Measurements from ENCODE around the gene ZC3H12A. TPM values are rescaled to one million over a fixed set of nuclear protein-coding genes. Genes with fewer than 3 reads are reported as not detected.

The ZC3H12A gene
- total and polyA plus RNA-seq, 10 of the 15 experiments (the other 5 are each of a cell fraction or from before 2014, with no cell fraction given), result 0.35 to 30.2 (median 13.8) TPM

DNA sequence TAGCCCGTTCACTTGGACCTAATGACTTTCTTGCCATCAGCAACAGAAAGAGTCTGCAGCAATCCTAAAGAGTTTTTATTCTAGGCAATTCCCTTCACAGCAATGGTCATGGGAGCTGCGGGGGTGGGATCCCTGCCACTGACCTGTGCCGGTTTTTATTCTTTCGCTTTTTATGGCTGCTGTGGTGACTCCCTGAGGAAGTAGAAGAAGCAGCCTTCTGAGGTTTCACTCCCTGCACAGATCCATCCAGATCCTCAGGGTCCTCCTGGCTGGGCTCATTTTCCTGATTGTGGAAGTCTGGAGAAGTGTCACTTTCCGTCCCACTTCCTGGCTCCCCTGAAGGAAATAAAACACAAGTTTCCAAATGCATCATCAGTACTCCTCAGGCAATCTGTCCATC, 27.3 kb downstream of the ZC3H12A start:
- Histone ChIP-seq H3K4me3 (no peak overlapping the region), H3K36me3 (ENCODE audit: control insufficient read depth in 2 of 2, insufficient read depth in 2 of 2, low read length in 1 of 2) (peaks cover 8 to 10% of the 10 kb centered on the region in 2 experiments; a peak in 3 of 4 replicates), H3K79me2 (ENCODE audit: control insufficient read depth, insufficient read depth, low read length) (no peaks in the 10 kb centered on the region), H3K9ac (ENCODE audit: control insufficient read depth, insufficient read depth, low read length) (no peak overlapping the region), H3K9me3 (replicated peaks; ENCODE audit: control insufficient read depth, insufficient read depth, low read length) (no peaks in the 10 kb centered on the region), H3K4me2 (ENCODE audit: control insufficient read depth, insufficient read depth) (no peak overlapping the region), H4K20me1 (ENCODE audit: control insufficient read depth, insufficient read depth) (no peaks in the 10 kb centered on the region), H3K27me3 (replicated peaks in 1 of 2; ENCODE audit: control insufficient read depth in 2 of 2, insufficient read depth in 2 of 2, low read length in 1 of 2) (no peaks in the 10 kb centered on the region), H3K27ac (ENCODE audit: control insufficient read depth, insufficient read depth) (no peak overlapping the region), H2AFZ (ENCODE audit: control insufficient read depth, low read depth, low read length) (no peak overlapping the region), H3K4me1 (ENCODE audit: control insufficient read depth, insufficient read depth, low read length) (no peaks in the 10 kb centered on the region)
- ChIA-PET RAD21 (ENCODE audit: unreplicated experiment) (no interaction called here), CTCF (no interaction called here), SMC1A (ENCODE audit: uncharacterized antibody, unreplicated experiment) (no interaction called here), POLR2A (no interaction called here)
- intact Hi-C loops (cut with micrococcal nuclease; ENCODE audit: unreplicated experiment) (no loop called here), in situ Hi-C loops (cut with MboI) (no loop called here)
- 90% methylated on average over 5 of the region's 5 CpGs for WGBS (ENCODE audit: insufficient coverage, insufficient replicate concordance, low lambda C conversion rate, missing lambda C conversion rate)
- FAIRE-seq (no peak), ATAC-seq (no peak), DNase-seq (ENCODE audit: low read depth, low spot score) (no peak)
- TF ChIP-seq STAT1 (conservative IDR thresholded peaks at IDR 0.05) (no peak), ZNF207 (IDR thresholded peaks at IDR 0.05; ENCODE audit: borderline replicate concordance) (no peak), NFYA (IDR thresholded peaks at IDR 0.05; ENCODE audit: borderline replicate concordance, low read depth, low read length) (no peak), JUND (IDR thresholded peaks at IDR 0.05; ENCODE audit: low read depth, low read length) (no peak), CREM (IDR thresholded peaks at IDR 0.05; ENCODE audit: low read depth) (no peak), EP300 (IDR thresholded peaks at IDR 0.05; ENCODE audit: borderline replicate concordance in 1 of 2, control insufficient read depth in 1 of 2, low read depth in 2 of 2, low read length in 2 of 2) (no peak), NFYB (IDR thresholded peaks at IDR 0.05; ENCODE audit: insufficient read depth, low read depth, low read length) (no peak), HCFC1 (IDR thresholded peaks at IDR 0.05; ENCODE audit: low read length) (no peak), STAT3 (IDR thresholded peaks at IDR 0.05; ENCODE audit: low read depth, low read length) (no peak), POLR2A (IDR thresholded peaks at IDR 0.05; ENCODE audit: low read depth, low read length) (no peak)
- no TSS peak for BruUV-seq (replicated peaks)

- ATAC-seq, result no peak
- SMC1A ChIA-PET (ENCODE audit: uncharacterized antibody, unreplicated experiment), result interaction anchor here (1.0 kb wide), 1 partner anchor 130 kb away, joined by 3 read pairs; no protein-coding TSS in a partner anchor
- TF ChIP-seq MEF2B (IDR thresholded peaks at IDR 0.05; ENCODE audit: partially characterized antibody, poor library complexity, severe bottlenecking) (no peak), HCFC1 (IDR thresholded peaks at IDR 0.05; ENCODE audit: low read length) (no peak), BCL11A (IDR thresholded peaks at IDR 0.05; ENCODE audit: low read depth, low read length) (no peak), POU2F2 (IDR thresholded peaks at IDR 0.05; ENCODE audit: borderline replicate concordance, low read depth, low read length) (no peak), IKZF2 (IDR thresholded peaks at IDR 0.05) (no peak), POLR2AphosphoS2 (IDR thresholded peaks at IDR 0.05; ENCODE audit: low read depth, low read length) (no peak), NR2C1 (IDR thresholded peaks at IDR 0.05) (no peak), SMC3 (IDR thresholded peaks at IDR 0.05; ENCODE audit: borderline replicate concordance, low read length) (no peak), ATF7 (IDR thresholded peaks at IDR 0.05; ENCODE audit: low read depth) (no peak), POLR2A (IDR thresholded peaks at IDR 0.05; ENCODE audit: low read depth, low read length) (no peak), CHD4 (IDR thresholded peaks at IDR 0.05) (no peak)
- TF ChIP-seq, protein P1, sequence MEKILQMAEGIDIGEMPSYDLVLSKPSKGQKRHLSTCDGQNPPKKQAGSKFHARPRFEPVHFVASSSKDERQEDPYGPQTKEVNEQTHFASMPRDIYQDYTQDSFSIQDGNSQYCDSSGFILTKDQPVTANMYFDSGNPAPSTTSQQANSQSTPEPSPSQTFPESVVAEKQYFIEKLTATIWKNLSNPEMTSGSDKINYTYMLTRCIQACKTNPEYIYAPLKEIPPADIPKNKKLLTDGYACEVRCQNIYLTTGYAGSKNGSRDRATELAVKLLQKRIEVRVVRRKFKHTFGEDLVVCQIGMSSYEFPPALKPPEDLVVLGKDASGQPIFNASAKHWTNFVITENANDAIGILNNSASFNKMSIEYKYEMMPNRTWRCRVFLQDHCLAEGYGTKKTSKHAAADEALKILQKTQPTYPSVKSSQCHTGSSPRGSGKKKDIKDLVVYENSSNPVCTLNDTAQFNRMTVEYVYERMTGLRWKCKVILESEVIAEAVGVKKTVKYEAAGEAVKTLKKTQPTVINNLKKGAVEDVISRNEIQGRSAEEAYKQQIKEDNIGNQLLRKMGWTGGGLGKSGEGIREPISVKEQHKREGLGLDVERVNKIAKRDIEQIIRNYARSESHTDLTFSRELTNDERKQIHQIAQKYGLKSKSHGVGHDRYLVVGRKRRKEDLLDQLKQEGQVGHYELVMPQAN (conservative IDR thresholded peaks at IDR 0.05), result no peak
Measured at GRCh38 chr1:37502104-37502503, 27.7 kb downstream of the ZC3H12A start.

More at GRCh38 chr1:37502104-37502503, 27.7 kb downstream of the ZC3H12A start:
- Histone ChIP-seq H3K27me3 (replicated peaks in 1 of 2; ENCODE audit: control insufficient read depth in 2 of 2, insufficient read depth in 2 of 2, low read length in 1 of 2) (no peaks in the 10 kb centered on the region), H3K4me1 (ENCODE audit: control insufficient read depth, insufficient read depth, low read length) (no peaks in the 10 kb centered on the region), H3K4me2 (ENCODE audit: control insufficient read depth, insufficient read depth) (no peak overlapping the region), H4K20me1 (ENCODE audit: control insufficient read depth, insufficient read depth) (no peaks in the 10 kb centered on the region), H2AFZ (ENCODE audit: control insufficient read depth, low read depth, low read length) (no peak overlapping the region), H3K36me3 (ENCODE audit: control insufficient read depth in 2 of 2, insufficient read depth in 2 of 2, low read length in 1 of 2) (peaks cover 8 to 10% of the 10 kb centered on the region in 2 experiments; a peak in 3 of 4 replicates), H3K9me3 (replicated peaks; ENCODE audit: control insufficient read depth, insufficient read depth, low read length) (no peaks in the 10 kb centered on the region), H3K9ac (ENCODE audit: control insufficient read depth, insufficient read depth, low read length) (no peak overlapping the region), H3K4me3 (no peak overlapping the region), H3K27ac (ENCODE audit: control insufficient read depth, insufficient read depth) (no peak overlapping the region), H3K79me2 (ENCODE audit: control insufficient read depth, insufficient read depth, low read length) (no peaks in the 10 kb centered on the region)
- BruUV-seq (replicated peaks), result no TSS peak
- in situ Hi-C loops (cut with MboI) (no loop called here), intact Hi-C loops (cut with micrococcal nuclease; ENCODE audit: unreplicated experiment) (no loop called here)
- ChIA-PET RAD21 (ENCODE audit: unreplicated experiment) (no interaction called here), POLR2A (interaction anchor here (0.6 to 0.7 kb wide), 3 partner anchors 10 to 343 kb away, joined by 3 to 5 read pairs (median 3); no protein-coding TSS in a partner anchor), CTCF (interaction anchor here (1.1 kb wide), 1 partner anchor 14 kb away, joined by 4 read pairs; no protein-coding TSS in a partner anchor)
- FAIRE-seq (no peak), DNase-seq (ENCODE audit: low read depth, low spot score) (no peak)

Data from GM12878 (cell line).